Measurements from ENCODE around the gene SLC7A11.

GRCh38 chr4:138223231-138223910 is 18.8 kb downstream of the SLC7A11 start:
- TF ChIP-seq CTCF (conservative IDR thresholded peaks at IDR 0.05 in 1 of 2, IDR thresholded peaks at IDR 0.05 in 1 of 2; ENCODE audit: extremely low read depth in 1 of 2, insufficient read depth in 1 of 2, low read depth in 1 of 2, low read length in 2 of 2) (no peak), EZH2 (IDR thresholded peaks at IDR 0.05; ENCODE audit: borderline replicate concordance, low read length) (no peak)
